IMR-90 (cell line): ENCODE data around the gene STX8.

Source experiments
- BHLHE40 ChIP-seq: fragments of 150-350 bp; IDR thresholded peaks from 2 replicates; pipeline ENCODE4 v1.6.1; 2016; ENCODE audit warnings: mild to moderate bottlenecking, low read depth, low read length
- CTCF ChIP-seq: conservative IDR thresholded peaks from 2 replicates; pipeline ENCODE4 v1.5.1; 2012; ENCODE audit warnings: mild to moderate bottlenecking, low read depth, low read length, improper control_type of control experiment
- ELK1 ChIP-seq: fragments of 150-350 bp; IDR thresholded peaks from 2 replicates; pipeline ENCODE4 v1.6.1; 2016; ENCODE audit warnings: low read depth, mild to moderate bottlenecking, low read length, moderate library complexity, borderline replicate concordance
- FOS ChIP-seq: fragments of 150-350 bp; IDR thresholded peaks from 2 replicates; pipeline ENCODE4 v1.6.1; 2016; ENCODE audit warnings: low read depth, low read length
- MAFK ChIP-seq: IDR thresholded peaks from 2 replicates; pipeline ENCODE4 v1.6.1; 2012; ENCODE audit warnings: low read depth, low read length, improper control_type of control experiment
- MXI1 ChIP-seq: IDR thresholded peaks from 2 replicates; pipeline ENCODE4 v1.6.1; 2012; ENCODE audit warnings: low read depth, mild to moderate bottlenecking, low read length, moderate library complexity, borderline replicate concordance
- NFE2L2 ChIP-seq: fragments of 150-350 bp; IDR thresholded peaks from 2 replicates; pipeline ENCODE4 v1.6.1; 2016; ENCODE audit warnings: low read depth, mild to moderate bottlenecking, low read length
- POLR2A ChIP-seq: IDR thresholded peaks from 2 replicates; pipeline ENCODE4 v1.6.1; 2012; ENCODE audit warnings: mild to moderate bottlenecking, low read depth, low read length
- RAD21 ChIP-seq: IDR thresholded peaks from 2 replicates; pipeline ENCODE4 v1.6.1; 2012; ENCODE audit warnings: low read length, improper control_type of control experiment
- RCOR1 ChIP-seq: IDR thresholded peaks from 2 replicates; pipeline ENCODE4 v1.6.1; 2012; ENCODE audit warnings: mild to moderate bottlenecking, low read length, improper control_type of control experiment; ENCODE audit not compliant: insufficient replicate concordance
- RFX5 ChIP-seq: IDR thresholded peaks from 2 replicates; pipeline ENCODE4 v1.8.0; 2012; ENCODE audit warnings: low read depth, mild to moderate bottlenecking, low read length, moderate library complexity
- SMC3 ChIP-seq: fragments of 150-350 bp; IDR thresholded peaks from 2 replicates; pipeline ENCODE4 v1.6.1; 2016; ENCODE audit warnings: low read depth, mild to moderate bottlenecking, antibody characterized with exemption, low read length, moderate library complexity

GRCh38 chr17:9238340-9239245, 337.0 kb downstream of the STX8 start:
- no peak for TF ChIP-seq BHLHE40
- no peak for TF ChIP-seq CTCF
- TF ChIP-seq SMC3: no peak
- TF ChIP-seq POLR2A: no peak
- TF ChIP-seq MXI1: no peak
- no peak for TF ChIP-seq RAD21
- no peak for TF ChIP-seq ELK1
- no peak for TF ChIP-seq MAFK
- TF ChIP-seq RCOR1: no peak
- TF ChIP-seq FOS: no peak
- no peak for TF ChIP-seq RFX5
- no peak for TF ChIP-seq NFE2L2
